GOT3 (cell line): ENCODE data around the gene AVL9.
"Not testable (repeated sequence)": the region's sequence is repeated elsewhere in the genome, so short reads cannot be mapped to it uniquely, and the experiment has no call there.

Experiments used
- DNase-seq: peaks from one replicate; lab custom pipeline; 2025; ENCODE audit warnings: mixed read lengths; lab: John Stamatoyannopoulos, UW

AVL9 gene

DNA sequence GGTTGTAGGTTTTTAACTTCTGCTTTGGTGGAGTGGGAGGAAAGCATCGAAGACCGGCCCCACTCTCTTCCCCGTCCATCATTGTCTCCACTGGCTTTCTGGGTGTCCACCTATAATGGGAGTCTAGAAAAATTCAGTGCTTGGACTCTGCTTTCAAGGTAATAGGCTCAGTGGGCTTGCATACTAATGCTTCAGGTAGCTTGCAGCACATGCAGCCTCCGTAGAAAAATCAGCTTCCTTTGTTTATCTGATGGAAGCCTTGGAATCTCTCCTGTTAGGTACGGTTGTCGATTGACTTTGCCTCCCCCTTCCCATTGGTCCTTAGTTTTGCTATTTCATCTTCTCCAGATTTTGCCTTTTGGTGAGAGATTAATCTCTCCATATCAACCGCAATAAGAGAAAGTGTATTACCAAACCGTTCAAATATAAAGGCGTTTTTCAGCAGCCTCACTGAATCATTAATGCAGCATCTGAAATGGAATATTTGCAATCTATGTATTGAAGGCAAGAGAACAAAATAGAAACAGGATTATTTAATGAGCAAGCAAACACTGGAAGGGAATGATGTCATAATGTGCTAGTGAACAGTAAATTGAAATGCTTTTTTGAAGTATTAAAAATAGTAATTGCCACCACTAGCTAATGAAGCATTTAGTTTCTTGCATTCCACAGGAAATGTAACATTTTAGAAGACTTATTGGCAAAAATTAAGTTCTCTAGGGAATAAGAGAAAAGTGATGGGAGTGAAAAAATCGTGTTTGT lies 944 bp downstream of the AVL9 start:
- DNase-seq, result no peak

DNA sequence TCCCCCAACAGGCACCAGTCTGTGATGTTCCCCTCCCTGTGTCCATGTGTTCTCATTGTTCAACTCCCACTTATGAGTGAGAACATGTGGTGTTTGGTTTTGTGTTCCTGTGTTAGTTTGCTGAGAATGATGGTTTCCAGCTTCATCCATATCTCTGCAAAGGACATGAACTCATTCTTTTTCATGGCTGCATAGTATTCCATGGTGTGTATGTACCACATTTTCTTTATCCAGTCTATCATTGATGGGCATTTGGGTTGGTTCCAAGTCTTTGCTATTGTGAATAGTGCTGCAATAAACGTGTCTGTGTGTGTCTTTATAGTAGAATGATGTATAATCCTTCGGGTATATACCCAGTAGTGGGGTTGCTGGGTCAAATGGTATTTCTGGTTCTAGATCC lies 4.5 kb downstream of the AVL9 start:
- DNase-seq, result not testable (repeated sequence)

DNA sequence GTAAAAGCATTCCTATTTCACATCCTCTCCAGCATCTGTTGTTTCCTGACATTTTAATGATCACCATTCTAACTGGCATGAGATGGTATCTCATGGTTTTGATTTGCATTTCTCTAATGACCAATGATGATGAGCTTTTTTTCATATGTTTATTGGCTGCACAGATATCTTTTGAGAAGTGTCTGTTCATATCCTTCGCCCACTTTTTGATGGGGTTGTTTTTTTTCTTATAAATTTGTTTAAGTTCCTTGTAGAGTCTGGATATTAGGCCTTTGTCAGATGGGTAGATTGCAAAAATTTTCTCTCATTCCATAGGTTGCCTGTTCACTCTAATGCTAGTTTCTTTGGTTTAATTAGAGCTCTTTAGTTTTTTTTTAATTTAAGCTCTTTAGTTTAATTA lies 4.9 kb downstream of the AVL9 start:
- DNase-seq, result not testable (repeated sequence)

DNA sequence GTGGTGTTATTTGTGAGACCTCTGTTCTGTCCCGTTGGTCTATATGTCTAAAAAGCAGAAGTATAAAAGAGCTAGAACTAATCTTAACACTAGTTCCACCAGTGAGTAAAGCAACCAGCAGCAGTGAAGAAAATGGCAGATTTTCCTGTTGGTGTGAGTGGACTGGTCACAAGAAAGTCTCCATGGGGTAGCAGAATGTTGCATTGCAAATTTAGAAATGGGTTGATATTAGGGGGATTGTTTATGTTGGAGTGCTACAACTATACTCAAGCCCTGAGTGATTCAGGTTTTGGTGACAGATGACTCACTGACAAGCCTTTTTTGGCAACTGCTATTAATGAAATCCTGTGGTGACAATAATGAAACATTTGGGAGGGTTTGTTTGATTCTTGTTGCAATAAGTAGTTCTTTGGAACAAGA lies 5.6 kb downstream of the AVL9 start:
- DNase-seq, result no peak

DNA sequence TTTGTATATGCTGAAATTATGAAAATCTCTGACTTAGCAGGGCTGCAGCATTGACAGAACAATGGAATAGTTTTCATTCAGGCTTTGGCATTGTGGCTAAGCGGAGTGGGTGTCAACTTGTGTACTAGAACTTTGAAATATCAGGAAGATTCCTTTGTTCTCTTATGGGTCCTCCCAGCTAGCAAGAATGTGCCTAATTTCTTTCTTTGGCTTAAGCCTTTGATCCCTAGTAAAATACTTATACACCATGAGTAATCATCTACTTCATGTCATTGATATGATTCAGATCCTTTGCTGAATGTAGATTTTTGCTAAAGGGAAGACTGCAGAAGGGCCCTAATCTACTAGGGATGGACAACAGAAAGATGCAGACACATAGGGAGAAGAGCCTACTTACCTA lies 6.2 kb downstream of the AVL9 start:
- DNase-seq, result no peak

DNA sequence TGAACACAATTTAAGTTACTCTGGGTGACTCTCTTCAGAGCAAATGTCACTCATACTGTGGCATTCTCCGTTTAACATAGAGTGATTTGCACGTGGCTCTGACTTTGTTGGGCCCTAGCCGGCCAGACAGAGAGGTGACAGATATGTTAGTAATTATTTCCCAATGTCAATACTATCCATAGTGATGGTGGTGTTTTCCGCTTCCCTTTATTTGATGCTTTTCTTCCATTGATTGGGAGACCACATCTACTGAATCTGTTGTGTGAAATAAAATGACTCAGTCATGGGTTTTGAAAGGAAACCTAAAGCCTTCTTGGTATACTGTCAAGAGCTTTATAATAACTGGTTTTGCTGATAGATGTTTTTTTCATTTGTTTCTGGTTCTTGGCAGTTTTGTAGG lies 7.4 kb downstream of the AVL9 start:
- no peak for DNase-seq

DNA sequence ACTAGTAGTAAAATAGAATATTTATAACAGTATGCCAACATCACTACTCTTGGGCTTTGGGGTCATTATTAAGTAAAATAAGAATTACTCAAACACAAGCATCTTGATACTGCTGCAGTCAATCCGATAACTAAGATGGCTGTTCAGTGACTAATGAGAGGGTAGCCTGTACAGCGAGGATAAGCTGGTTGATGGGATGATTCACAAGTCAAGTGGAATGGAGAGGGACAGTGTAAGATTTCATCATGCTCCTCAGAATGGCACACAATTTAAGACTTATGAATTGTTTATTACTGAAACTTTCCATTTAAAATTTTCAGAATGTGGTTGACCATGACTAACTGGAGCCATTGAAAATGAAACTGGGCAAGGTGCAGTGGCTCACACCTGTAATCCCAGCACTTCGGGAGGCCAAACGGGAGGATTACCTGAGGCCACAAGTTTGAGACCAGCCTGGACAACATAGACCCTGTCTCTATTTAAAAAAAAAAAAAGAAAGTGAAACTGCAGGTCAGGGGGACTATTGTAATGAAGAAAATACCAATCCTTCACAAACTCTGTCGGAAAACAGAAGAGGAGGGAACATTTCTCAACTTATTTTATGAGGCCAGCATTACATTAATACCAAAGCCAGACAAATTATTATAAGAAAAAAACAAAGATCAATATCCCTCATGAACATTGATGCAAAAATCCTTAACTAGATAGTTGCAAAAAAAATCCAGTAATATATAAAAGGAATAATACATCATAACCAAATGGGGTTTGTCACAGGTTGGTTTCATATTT lies 11.2 kb downstream of the AVL9 start:
- no peak for DNase-seq

DNA sequence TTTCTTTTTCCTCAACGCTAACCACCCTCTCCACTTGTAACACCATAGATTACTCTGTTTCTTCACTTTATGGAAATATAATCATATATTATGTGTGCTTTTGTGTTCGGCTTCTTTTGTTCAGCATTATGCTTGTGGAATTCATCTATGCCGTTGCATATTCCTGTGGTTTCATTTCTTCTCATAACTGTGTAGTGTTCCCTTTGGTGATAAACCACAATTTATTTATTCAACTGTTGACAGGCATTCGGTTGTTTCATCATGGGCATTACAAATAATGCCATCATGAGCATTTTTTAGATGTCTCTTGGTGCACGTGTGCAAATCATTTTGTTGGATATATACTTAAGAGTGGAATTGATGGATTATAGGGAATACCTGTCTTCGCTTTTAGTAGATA lies 12.1 kb downstream of the AVL9 start:
- DNase-seq, result no peak

DNA sequence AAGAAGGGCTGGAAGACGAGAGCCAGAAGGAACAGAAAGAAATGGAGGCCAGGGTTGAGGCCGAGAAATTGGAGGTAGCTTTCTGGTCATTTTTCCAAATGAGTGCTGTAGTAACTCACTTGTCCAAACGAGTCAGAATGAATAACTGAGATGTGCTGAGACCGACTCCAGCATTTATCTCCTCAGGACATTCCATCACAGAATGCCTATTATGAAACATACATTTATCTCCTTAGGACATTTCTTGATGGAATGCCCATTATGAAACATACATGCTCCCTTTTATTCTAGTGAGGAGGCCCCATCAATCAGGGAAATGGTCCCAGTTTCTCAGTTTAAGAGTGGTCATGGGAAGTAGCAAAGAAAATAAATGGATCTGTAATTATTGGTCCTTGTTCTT lies 16.5 kb downstream of the AVL9 start:
- no peak for DNase-seq

DNA sequence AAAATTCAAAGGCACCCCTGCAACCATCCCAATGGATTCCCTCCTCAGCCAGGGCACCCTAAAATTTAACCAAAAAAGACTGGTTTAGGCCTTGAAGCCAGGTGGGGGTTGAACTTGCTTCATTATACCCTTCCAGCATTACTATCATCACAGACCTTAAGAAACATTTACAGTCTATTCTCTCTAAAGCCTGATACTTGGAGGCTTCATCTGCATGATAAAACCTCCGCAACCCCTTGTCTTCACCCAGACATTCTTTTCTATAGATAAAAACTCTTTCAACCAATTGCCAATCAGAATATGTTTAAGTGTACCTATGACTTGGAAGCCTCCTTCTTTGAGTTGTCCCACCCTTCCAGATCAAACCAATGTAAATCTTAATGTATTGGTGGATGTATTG lies 17.9 kb downstream of the AVL9 start:
- DNase-seq, result no peak

DNA sequence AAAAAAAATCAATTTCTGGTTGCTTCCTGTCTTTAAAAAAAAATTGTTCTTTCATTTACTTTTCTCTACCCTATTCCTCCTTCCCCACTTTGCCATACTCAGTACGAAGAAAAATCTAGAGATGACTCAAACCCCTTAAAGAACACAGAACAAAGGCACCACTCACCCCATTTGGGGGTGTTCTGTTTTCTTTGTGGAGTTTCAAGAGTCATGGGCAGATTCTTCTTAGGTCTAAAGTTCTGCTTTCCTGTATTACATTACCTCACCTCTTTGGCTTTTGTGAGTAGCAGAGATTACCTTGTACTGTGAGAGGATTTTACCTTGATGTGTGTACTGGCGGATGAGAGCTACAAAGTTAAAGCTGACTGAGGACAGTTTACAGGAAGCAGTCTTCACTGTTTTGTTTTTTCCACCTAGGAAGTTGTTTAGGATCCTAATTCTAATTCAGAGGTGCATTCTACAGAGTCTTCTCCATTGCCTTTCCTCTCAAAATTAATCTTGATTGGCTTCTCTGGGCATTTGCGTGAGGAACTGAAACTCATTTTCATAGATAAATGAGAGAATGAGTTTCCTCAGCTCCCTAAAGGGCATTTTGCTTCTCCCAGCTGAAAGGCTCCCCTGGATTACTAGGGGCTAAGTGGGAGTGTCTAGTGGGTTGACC lies 20.7 kb downstream of the AVL9 start:
- DNase-seq, result no peak

DNA sequence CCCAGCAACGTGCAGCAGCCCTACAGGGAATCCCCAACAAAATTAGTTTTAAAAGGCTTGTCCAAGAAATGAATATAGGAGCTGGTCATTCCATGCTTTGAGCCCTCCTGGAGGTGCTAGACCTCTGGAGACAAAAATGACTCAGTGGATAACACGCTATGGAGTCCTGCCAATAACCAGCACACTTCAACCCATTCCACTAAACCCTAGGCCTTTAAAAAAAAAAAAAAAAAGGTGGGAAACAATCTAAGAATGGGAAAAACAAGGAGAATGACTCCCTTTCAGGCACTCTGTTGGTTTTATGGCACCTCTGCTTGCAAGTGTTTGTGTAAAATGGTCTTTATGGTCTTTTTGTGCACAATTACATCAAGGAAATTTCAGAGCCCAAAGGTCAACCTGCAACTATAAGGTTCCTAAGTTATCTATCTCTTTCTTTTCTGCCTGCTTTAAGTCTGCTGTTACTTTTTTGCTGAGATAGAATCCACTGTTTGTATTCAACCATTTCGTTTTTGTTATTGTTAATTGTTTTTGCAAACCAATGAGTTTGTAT lies 21.3 kb downstream of the AVL9 start:
- no peak for DNase-seq

DNA sequence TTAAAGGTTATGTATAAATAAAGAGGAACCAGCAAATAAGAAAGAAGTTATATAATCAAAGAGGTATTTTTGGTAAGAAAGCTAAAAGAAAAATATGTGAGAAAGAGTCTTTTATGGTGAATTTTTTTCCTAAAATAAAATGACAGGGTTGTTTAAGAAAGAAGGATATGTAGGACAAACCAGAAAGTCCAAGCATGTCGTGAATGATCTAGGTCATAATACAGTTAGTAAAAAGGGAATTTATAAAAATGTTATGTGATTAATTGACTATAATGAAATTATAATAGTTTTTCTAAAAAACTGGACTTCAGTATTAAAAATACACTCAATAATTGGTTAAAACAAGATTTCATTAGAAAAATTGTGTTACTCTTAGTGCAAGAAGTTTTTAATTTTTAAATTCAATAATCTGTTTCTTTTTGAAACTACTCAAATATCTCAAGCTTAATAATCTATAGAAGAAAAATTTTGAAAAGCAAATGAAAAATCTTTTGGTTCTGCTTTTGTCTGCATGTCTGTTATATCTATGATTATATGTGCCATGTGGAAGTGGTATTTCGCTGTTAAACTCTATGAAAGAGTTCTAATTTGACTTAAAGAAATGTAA lies 23.3 kb downstream of the AVL9 start:
- DNase-seq, result no peak

DNA sequence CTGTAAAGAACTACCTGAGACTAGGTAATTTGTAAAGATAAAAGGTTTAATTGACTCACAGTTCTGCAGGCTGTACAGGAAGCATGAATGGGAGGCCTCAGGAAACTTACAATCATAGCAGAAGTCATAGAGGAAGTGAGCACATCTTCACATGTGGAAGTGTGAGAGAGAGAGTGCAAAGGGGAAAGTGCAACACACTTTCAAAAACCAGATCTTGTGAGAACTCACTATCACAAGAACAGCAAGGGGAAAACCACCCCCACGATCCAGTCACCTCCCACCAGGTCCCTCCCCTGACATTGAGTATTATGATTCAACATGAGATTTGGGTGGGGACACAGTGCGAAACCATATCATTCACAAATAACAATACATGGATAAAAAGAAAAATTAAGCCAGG lies 24.5 kb downstream of the AVL9 start:
- DNase-seq, result no peak

DNA sequence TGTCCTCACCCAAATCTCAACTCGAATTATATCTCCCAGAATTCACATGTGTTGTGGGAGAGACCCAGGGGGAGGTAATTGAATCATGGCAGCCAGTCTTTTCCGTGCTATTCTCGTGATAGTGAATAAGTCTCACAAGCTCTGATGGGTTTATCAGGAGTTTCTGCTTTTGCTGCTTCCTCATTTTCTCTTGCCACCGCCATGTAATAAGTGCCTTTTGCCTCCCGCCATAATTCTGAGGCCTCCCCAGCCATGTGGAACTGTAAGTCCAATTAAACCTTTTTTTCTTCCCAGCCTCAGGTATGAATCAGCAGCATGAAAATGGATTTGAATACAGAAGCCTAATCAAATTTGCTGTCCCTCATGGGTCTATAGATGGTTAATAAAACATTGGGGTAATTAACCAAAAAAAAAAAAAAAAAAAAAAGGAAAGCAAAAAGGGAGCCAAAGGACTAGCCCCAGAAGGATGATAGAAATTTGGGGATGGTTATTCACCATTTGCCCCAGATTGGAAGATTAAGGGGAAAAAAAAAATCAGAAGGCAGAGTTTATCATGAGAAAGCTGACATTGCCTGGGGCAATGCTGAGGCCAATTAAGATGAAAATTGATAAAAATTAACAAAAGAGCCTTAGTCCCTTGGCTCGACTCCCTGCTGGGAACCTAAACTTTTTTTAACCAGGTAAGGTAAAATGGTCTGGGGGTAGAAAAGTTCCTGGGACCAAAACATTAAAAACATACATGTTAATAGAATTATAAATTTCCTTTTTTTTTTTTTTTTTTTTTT lies 27.6 kb downstream of the AVL9 start:
- DNase-seq, result no peak

DNA sequence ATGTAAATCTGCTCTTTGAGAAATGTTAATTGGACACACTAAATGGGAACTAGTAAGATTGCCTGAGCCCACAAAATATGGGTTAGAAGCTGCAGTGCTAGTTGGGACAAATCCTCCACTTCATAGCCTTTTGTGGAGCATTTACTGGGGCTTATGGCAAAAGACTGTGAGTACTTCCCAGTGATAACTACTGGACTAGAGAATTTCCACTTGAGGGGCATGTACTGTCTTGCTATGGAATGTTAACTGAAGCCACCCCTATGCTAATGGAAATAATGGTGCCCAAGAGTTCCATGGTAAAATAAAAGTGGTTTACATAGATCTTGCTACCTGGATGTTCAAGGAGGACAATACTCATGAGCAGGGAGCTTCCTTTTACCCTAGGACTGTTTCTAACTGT lies 29.3 kb downstream of the AVL9 start:
- DNase-seq, result no peak

DNA sequence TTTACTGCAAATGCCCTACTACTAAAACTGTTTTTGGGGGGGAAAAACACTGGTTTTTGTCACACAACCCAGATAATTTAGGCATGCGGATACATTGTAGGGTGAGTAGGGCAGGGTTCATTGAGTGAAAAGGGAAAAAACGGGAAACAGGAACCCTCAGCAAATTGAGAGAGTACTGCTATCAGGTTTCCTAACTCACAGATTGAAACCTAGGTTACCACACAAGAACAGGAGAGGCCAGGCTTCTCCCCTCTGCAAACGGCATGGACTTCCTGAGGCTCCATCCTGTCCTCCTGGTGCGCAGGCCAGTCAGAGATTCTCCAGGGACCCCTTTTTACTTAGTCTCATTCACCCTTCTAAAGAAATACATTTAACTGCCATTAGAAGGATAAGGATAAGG lies 30.6 kb downstream of the AVL9 start:
- no peak for DNase-seq

DNA sequence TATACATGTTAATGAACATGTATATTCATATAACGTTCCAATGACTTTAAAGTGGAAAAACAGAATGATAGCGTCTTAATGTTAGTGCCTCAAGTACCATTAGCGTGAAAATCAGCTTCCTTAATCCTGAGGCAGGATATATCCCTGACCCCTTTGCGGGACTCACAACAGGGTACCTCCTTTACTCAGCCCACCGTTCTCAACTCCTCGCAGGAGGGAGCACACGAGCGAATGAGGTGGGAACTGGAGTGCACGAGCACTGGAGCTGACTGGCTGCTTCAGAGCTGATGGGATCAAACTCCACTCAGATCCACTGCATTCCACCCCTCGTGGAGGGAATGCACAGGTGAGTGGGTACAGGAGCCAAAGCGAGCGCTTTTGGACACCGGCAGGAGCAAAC lies 36.1 kb downstream of the AVL9 start:
- DNase-seq, result no peak

DNA sequence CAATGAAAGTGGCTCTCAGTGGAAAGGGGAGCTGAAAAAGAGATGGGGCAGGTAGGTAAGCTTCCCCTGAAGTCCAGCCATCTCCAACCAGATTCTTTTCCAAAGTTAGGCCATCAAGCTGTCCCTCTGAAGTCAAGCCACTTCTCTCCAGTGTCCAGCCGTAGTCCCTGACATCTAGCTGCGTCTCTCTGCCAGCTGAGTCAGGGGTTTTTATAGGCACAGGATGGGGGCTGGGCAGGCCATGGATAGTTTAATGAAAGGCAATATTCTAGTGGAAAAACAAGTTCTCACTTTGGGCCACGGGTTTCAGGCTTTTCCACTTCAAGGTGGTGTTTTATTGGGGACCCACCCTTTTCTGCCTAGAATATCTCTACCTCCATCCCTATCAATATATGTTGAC lies 36.8 kb downstream of the AVL9 start:
- DNase-seq, result no peak

DNA sequence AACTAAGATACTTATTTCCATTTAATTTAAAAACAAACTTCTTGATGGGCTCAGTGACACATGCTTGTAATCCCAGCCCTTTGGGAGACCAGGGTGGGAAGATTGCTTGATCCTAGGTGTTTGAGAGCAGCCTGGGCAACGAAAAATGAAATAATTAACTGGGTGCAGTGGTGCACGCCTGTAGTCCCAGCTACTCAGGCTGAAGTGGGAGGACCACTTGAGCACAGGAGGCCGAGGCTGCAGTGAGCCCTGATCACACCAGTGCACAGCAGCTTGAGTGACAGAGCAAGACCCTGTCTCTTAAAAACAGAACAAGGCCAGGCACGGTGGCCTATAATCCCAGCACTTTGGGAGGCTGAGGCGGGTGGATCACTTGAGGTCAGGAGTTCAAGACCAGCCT lies 37.4 kb downstream of the AVL9 start:
- DNase-seq, result no peak

DNA sequence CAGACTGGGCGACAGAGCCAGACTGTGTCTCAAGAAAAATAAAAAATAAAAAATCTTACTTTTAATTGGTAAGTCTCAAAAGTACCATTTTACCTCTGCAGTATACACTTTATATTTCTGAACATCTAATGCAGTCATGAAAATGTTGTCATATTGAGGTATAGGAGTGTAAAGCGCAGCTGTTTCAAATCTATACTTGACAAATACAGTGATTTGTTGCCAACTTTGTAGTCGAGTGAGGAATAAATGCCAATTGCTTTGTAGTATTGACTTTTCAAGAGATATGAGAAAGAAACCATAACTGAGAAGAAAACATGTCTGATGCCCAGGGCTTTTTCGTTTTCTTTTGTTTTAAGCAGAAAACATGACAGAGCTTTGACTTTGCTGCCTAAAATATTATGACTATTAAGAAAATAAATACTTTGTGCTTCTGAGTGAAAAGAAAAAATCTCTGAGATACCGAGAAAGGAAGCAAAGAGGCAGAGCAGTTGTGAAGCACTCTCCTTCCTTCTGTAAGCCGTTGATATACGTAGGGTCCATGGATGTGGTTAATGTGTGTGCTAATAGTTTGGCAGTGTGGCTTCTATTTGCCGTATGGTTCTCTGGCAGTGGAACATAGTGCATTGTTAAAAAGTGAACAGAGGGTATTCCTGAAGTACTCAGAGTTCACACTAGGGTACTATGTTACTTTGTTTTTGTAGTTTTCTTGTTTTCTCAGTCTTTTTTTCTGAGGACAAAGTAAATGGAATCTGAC lies 38.2 kb downstream of the AVL9 start:
- DNase-seq, result no peak
